CD4-positive, alpha-beta T cell (primary cell): Measurements from ENCODE around the gene LKAAEAR1. TPM values are rescaled to one million over a fixed set of nuclear protein-coding genes. Genes with fewer than 3 reads are reported as not detected.
"Not testable (repeated sequence)": the region's sequence is repeated elsewhere in the genome, so short reads cannot be mapped to it uniquely, and the experiment has no call there.

Experiments
- ATAC-seq: fragments of 200-7000 bp; cut with Tn5 transposase; one replicate; pipeline ENCODE4 v1.10.0; 2022; ENCODE audit warnings: mild to moderate bottlenecking; ENCODE audit not compliant: poor library complexity
- CTCF ChIA-PET: fragments of 350-600 bp; sonication (Branson Sonifier 250); formaldehyde crosslinking; loops from one replicate; lab custom pipeline; 2021; ENCODE audit warnings: antibody characterized with exemption, inconsistent platforms; lab: Charles Lee
- POLR2A ChIA-PET: fragments of 350-600 bp; sonication (Branson Sonifier 250); formaldehyde crosslinking; loops from one replicate; lab custom pipeline; 2021; ENCODE audit warnings: antibody characterized with exemption, inconsistent platforms; lab: Charles Lee
- DNase-seq, 14 experiments: peaks; one replicate each; pipeline ENCODE4 v3.0.0-alpha.2; 2013 to 2020; ENCODE audit warnings: mixed read lengths in 2 of 14
- H3K27ac ChIP-seq, 2 donors: one replicate each; pipeline versions ENCODE4 v1.5.1 to v1.7.0; 2013; ENCODE audit warnings: low read length in 2 of 2, low read depth in 1 of 2, mild to moderate bottlenecking in 1 of 2
- H3K27me3 ChIP-seq, 2 experiments: 1 replicate in 1 of 2; 2 replicates in 1 of 2; pipeline versions ENCODE4 v1.6.1 to v1.7.0; 2013; ENCODE audit warnings: low read length in 2 of 2, control low read depth in 1 of 2, mild to moderate bottlenecking in 1 of 2, moderate library complexity in 1 of 2; ENCODE audit not compliant: insufficient read depth in 2 of 2, control insufficient read depth in 1 of 2
- H3K36me3 ChIP-seq: one replicate; pipeline ENCODE4 v1.6.1; 2013; ENCODE audit warnings: low read length, control low read depth; ENCODE audit not compliant: insufficient read depth
- H3K4me1 ChIP-seq: one replicate; pipeline ENCODE4 v1.6.1; 2013; ENCODE audit warnings: low read length, control low read depth; ENCODE audit not compliant: insufficient read depth
- H3K4me3 ChIP-seq: one replicate; pipeline ENCODE4 v1.5.1; 2013; ENCODE audit warnings: mild to moderate bottlenecking, low read length, moderate library complexity
- H3K9me3 ChIP-seq, 2 experiments: 1 replicate in 1 of 2; 2 replicates in 1 of 2; pipeline versions ENCODE4 v1.6.1 to v1.7.0; 2013; ENCODE audit warnings: low read length in 2 of 2, mild to moderate bottlenecking in 2 of 2, control low read depth in 1 of 2, moderate library complexity in 1 of 2; ENCODE audit not compliant: control insufficient read depth in 1 of 2, insufficient read depth in 1 of 2
- H3K27ac Mint-ChIP-seq: one replicate; pipeline ENCODE4 v1.8.0; 2020; ENCODE audit warnings: mixed read lengths
- H3K27me3 Mint-ChIP-seq: one replicate; pipeline ENCODE4 v1.8.0; 2021; ENCODE audit warnings: mixed read lengths
- H3K36me3 Mint-ChIP-seq: one replicate; pipeline ENCODE4 v1.8.0; 2021; ENCODE audit warnings: low read depth, mixed read lengths
- H3K4me1 Mint-ChIP-seq: one replicate; pipeline ENCODE4 v1.8.0; 2021; ENCODE audit warnings: low read depth, mixed read lengths
- H3K4me3 Mint-ChIP-seq: one replicate; pipeline ENCODE4 v1.8.0; 2020; ENCODE audit warnings: mild to moderate bottlenecking, mixed read lengths
- H3K9me3 Mint-ChIP-seq: one replicate; pipeline ENCODE4 v1.8.0; 2020; ENCODE audit warnings: mixed read lengths
- intact Hi-C, 2 experiments: fragments of 100-400 bp; cut with DNase I in 1 of 2; cut with micrococcal nuclease in 1 of 2; formaldehyde crosslinking; loops; one replicate each; pipeline versions ENCODE4 v1.15.1 to v1.9.0; 2023 to 2025; cut with DNase I, micrococcal nuclease
- total RNA-seq, 174 experiments: library from RNA in 2 of 174; stranded (reverse) in 2 of 174; gene quantifications; one replicate each; pipeline ENCODE4 v1.2.3 and lab custom pipeline; 2021 to 2026
- TF ChIP-seq, protein P1 (sequence below): fragments of 200-600 bp; IDR thresholded peaks from one replicate; pipeline ENCODE4 v1.8.0; 2022; ENCODE audit warnings: antibody characterized with exemption, mild to moderate bottlenecking

LKAAEAR1 gene
- total RNA-seq, 2 experiments from 2014 or later: 0.30 to 0.39 TPM

DNA sequence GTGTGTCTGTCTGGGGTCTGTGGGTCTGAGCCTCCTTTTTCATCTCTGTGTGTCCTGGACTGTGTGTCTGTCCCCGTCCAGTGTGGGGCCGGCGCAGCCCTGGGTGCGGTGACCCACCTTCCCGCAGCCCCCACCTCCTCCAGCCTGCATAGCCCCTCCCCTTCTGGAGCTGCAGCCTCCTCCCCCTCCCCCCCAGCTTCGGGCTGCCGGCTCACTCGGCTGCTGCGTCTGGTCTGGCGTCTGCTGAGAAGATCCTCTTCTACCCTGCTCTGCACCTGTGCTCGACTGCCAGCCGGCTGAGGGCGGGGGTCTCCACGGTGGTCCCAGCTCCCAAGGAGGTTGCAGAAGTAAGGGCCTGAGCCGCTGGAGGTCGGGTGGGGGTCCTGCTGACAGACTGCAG, 7.6 kb upstream of the LKAAEAR1 start:
- H3K36me3 Mint-ChIP-seq: no peaks in the 10 kb centered on the region
- no peak overlapping the region for H3K27ac ChIP-seq
- H3K4me1 Mint-ChIP-seq: peaks cover 5% of the 10 kb centered on the region
- H3K9me3 ChIP-seq: peaks cover 8 to 17% of the 10 kb centered on the region in 2 experiments
- TF ChIP-seq, protein P1, sequence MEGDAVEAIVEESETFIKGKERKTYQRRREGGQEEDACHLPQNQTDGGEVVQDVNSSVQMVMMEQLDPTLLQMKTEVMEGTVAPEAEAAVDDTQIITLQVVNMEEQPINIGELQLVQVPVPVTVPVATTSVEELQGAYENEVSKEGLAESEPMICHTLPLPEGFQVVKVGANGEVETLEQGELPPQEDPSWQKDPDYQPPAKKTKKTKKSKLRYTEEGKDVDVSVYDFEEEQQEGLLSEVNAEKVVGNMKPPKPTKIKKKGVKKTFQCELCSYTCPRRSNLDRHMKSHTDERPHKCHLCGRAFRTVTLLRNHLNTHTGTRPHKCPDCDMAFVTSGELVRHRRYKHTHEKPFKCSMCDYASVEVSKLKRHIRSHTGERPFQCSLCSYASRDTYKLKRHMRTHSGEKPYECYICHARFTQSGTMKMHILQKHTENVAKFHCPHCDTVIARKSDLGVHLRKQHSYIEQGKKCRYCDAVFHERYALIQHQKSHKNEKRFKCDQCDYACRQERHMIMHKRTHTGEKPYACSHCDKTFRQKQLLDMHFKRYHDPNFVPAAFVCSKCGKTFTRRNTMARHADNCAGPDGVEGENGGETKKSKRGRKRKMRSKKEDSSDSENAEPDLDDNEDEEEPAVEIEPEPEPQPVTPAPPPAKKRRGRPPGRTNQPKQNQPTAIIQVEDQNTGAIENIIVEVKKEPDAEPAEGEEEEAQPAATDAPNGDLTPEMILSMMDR: no peak
- ATAC-seq (no peak), DNase-seq (no peak)
- peaks cover 4% of the 10 kb centered on the region for H3K4me1 ChIP-seq
- no peak overlapping the region for H3K4me3 ChIP-seq
- H3K27me3 ChIP-seq: no peaks in the 10 kb centered on the region
- H3K9me3 Mint-ChIP-seq: no peaks in the 10 kb centered on the region
- ChIA-PET POLR2A (no interaction called here), CTCF (interaction anchor here (0.5 kb wide), 1 partner anchor 488 kb away, joined by 3 read pairs; no protein-coding TSS in a partner anchor)
- H3K36me3 ChIP-seq: no peaks in the 10 kb centered on the region
- H3K27me3 Mint-ChIP-seq: no peaks in the 10 kb centered on the region
- H3K4me3 Mint-ChIP-seq: no peak overlapping the region
- H3K27ac Mint-ChIP-seq: no peak overlapping the region
- intact Hi-C loops: no loop called here

DNA sequence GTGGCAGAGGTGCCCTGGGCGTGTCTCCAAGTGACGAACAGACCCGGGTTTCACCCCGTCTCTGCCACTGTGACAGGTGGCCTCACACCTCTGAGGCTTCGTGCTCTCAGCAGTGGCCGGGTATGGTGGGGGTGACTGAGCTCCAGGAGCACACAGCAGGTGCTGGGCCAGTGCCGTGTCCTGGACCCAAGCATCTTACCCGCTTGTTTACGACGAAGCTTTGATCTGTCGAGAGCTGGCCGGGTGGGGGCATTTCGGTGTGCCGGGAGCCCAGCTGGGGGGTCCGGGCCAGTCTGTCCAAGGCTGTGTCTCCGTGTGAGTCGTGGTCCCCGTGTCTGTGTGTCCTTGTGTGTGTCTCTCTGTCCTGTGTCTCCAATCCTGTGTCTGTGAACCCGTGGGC, 7.1 kb upstream of the LKAAEAR1 start:
- DNase-seq (no peak), ATAC-seq (no peak)
- Mint-ChIP-seq H3K4me3 (no peak overlapping the region), H3K4me1 (peaks cover 5% of the 10 kb centered on the region), H3K27me3 (no peaks in the 10 kb centered on the region), H3K36me3 (no peaks in the 10 kb centered on the region), H3K27ac (no peak overlapping the region), H3K9me3 (no peaks in the 10 kb centered on the region)
- Histone ChIP-seq H3K4me1 (peaks cover 4% of the 10 kb centered on the region), H3K9me3 (peaks cover 8 to 20% of the 10 kb centered on the region in 2 experiments), H3K27ac (no peak overlapping the region), H3K4me3 (no peak overlapping the region), H3K27me3 (no peaks in the 10 kb centered on the region), H3K36me3 (no peaks in the 10 kb centered on the region)
- POLR2A ChIA-PET: no interaction called here
- intact Hi-C loops: no loop called here
- CTCF ChIA-PET: interaction anchor here (0.5 kb wide), 1 partner anchor 487 kb away, joined by 3 read pairs; no protein-coding TSS in a partner anchor
- TF ChIP-seq, protein P1: no peak

DNA sequence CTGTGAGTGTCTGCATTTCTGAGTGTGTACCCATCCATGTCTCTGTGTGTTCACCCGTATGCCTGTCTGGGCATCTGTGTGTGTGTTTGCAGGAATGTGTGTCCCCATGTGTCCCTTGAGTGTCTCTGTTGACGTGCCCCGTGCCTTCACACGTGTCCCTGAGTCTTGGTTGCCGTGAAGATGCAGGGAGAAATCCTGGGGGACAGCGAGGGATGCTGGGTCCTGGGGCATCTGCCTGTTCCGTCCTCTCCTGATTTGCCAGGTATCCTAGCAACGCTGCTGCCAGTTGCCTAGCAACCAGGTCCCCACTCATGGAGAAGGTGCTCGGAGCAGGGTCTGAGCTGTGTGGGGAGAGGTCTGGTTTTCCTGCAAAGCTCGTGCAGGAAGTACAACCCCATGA, 6.0 kb upstream of the LKAAEAR1 start:
- POLR2A ChIA-PET: no interaction called here
- Mint-ChIP-seq H3K9me3 (no peaks in the 10 kb centered on the region), H3K4me1 (peaks cover 5% of the 10 kb centered on the region), H3K27me3 (no peaks in the 10 kb centered on the region), H3K36me3 (no peaks in the 10 kb centered on the region), H3K27ac (no peak overlapping the region), H3K4me3 (no peak overlapping the region)
- no peak overlapping the region for H3K27ac ChIP-seq
- no peak overlapping the region for H3K4me3 ChIP-seq
- H3K27me3 ChIP-seq: no peaks in the 10 kb centered on the region
- TF ChIP-seq, protein P1: no peak
- H3K36me3 ChIP-seq: no peaks in the 10 kb centered on the region
- peaks cover 8 to 20% of the 10 kb centered on the region in 2 experiments for H3K9me3 ChIP-seq
- CTCF ChIA-PET: no interaction called here
- no peaks in the 10 kb centered on the region for H3K4me1 ChIP-seq
- DNase-seq: no peak
- no peak for ATAC-seq
- intact Hi-C loops: no loop called here

DNA sequence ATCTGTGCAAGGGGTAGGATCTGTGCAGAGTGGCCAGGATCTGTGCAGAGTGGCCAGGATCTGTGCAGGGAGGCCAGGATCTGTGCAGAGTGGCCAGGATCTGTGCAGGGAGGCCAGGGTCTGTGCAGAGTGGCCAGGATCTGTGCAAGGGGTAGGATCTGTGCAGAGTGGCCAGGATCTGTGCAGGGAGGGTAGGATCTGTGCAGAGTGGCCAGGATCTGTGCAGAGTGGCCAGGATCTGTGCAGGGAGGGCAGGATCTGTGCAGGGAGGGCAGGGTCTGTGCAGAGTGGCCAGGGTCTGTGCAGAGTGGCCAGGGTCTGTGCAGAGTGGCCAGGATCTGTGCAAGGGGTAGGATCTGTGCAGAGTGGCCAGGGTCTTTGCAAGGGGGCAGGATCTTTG, 4.4 kb upstream of the LKAAEAR1 start:
- intact Hi-C loops, H3K36me3 ChIP-seq, H3K27ac Mint-ChIP-seq, H3K27ac ChIP-seq, CTCF ChIA-PET, H3K27me3 Mint-ChIP-seq, H3K9me3 Mint-ChIP-seq, H3K27me3 ChIP-seq, H3K4me3 Mint-ChIP-seq, DNase-seq, H3K4me3 ChIP-seq, POLR2A ChIA-PET, H3K36me3 Mint-ChIP-seq, H3K4me1 ChIP-seq, ATAC-seq: not testable (repeated sequence)
- peaks cover 10% of the 10 kb centered on the region for H3K4me1 Mint-ChIP-seq
- H3K9me3 ChIP-seq: peaks cover 8 to 20% of the 10 kb centered on the region in 2 experiments

DNA sequence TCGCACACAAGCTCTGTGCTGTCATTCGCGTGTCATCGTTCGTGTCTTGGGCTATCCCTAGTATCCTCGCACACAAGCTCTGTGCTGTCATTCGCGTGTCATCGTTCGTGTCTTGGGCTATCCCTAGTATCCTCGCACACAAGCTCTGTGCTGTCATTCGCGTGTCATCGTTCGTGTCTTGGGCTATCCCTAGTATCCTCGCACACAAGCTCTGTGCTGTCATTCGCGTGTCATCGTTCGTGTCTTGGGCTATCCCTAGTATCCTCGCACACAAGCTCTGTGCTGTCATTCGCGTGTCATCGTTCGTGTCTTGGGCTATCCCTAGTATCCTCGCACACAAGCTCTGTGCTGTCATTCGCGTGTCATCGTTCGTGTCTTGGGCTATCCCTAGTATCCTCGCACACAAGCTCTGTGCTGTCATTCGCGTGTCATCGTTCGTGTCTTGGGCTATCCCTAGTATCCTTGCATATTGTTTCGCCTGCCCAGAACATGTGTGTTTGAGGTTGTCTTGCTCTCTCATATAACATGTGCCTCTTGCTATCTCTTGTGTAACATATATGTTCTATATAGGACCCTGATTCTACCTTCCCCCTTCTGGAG, 3.1 kb upstream of the LKAAEAR1 start:
- peaks cover 8 to 20% of the 10 kb centered on the region in 2 experiments for H3K9me3 ChIP-seq
- H3K36me3 ChIP-seq, H3K27ac Mint-ChIP-seq, H3K9me3 Mint-ChIP-seq, H3K36me3 Mint-ChIP-seq, H3K4me3 ChIP-seq, H3K27me3 ChIP-seq, ATAC-seq, H3K4me3 Mint-ChIP-seq, DNase-seq, H3K27me3 Mint-ChIP-seq, H3K27ac ChIP-seq, POLR2A ChIA-PET, intact Hi-C loops: not testable (repeated sequence)
- CTCF ChIA-PET: interaction anchor here (1.6 kb wide), 1 partner anchor 18 kb away, joined by 4 read pairs; no protein-coding TSS in a partner anchor
- peaks cover 19% of the 10 kb centered on the region for H3K4me1 ChIP-seq
- H3K4me1 Mint-ChIP-seq: peaks cover 18% of the 10 kb centered on the region
